SK-N-SH (cell line): ENCODE measurements around the gene TMED8. TPM values are rescaled to one million over a fixed set of nuclear protein-coding genes. Genes with fewer than 3 reads are reported as not detected.

Source experiments
- CTCF ChIA-PET: fragments of 300-600, 350-600 bp; formaldehyde crosslinking; extraction: SDS; loops from one replicate; lab custom pipeline; 2021; lab: Yijun Ruan, JAX
- POLR2A ChIA-PET: fragments of 350-600 bp; sonication (Branson Sonifier 250); formaldehyde crosslinking; extraction: SDS; loops from one replicate; lab custom pipeline; 2020; ENCODE audit warnings: antibody characterized with exemption, inconsistent platforms; lab: Yijun Ruan, JAX
- DNase-seq: peaks from one replicate; pipeline ENCODE4 v3.0.0; 2012
- H2AFZ ChIP-seq: fragments of 200-600 bp; sonication (generic); 2 replicates; pipeline ENCODE4 v1.8.1; 2016; ENCODE audit warnings: antibody characterized with exemption, mild to moderate bottlenecking, low read depth
- H3F3A ChIP-seq: fragments of 200-600 bp; sonication (generic); replicated peaks from 2 replicates; pipeline ENCODE3; 2016; ENCODE audit warnings: antibody characterized with exemption, mild to moderate bottlenecking; ENCODE audit not compliant: insufficient read depth
- H3K27ac ChIP-seq, 2 experiments: fragments of 200-500 bp in 1 of 2; fragments of 200-600 bp in 1 of 2; sonication (Bioruptor generic) in 1 of 2; sonication (generic), shearing (Covaris generic) in 1 of 2; 2 replicates each; pipeline versions ENCODE4 v1.5.1 to v1.6.1; 2014 to 2016; ENCODE audit warnings: low read depth in 2 of 2, inconsistent platforms in 1 of 2, low read length in 1 of 2, mild to moderate bottlenecking in 1 of 2, mixed read lengths in 1 of 2
- H3K27me3 ChIP-seq: fragments of 200-600 bp; sonication (generic), shearing (Covaris generic); 2 replicates; pipeline ENCODE4 v1.6.1; 2016; ENCODE audit warnings: mixed run types; ENCODE audit not compliant: insufficient read depth
- H3K36me3 ChIP-seq, 2 experiments: fragments of 200-500 bp in 1 of 2; fragments of 200-600 bp in 1 of 2; sonication (Bioruptor generic) in 1 of 2; sonication (generic) in 1 of 2; replicated peaks in 1 of 2; 2 replicates each; pipeline versions ENCODE3 to v1.5.1; 2014 to 2016; ENCODE audit warnings: low read length in 1 of 2, mild to moderate bottlenecking in 1 of 2; ENCODE audit not compliant: insufficient read depth in 2 of 2, control insufficient read depth in 1 of 2
- H3K4me1 ChIP-seq, 2 experiments: fragments of 200-500 bp in 1 of 2; fragments of 200-600 bp in 1 of 2; sonication (Bioruptor generic) in 1 of 2; sonication (generic), shearing (Covaris generic) in 1 of 2; 2 replicates each; pipeline versions ENCODE4 v1.5.1 to v1.6.1; 2014 to 2016; ENCODE audit warnings: low read depth in 1 of 2, low read length in 1 of 2, mixed run types in 1 of 2; ENCODE audit not compliant: insufficient read depth in 2 of 2, control insufficient read depth in 1 of 2
- H3K4me2 ChIP-seq: fragments of 200-600 bp; sonication (generic), shearing (Covaris generic); 2 replicates; pipeline ENCODE4 v1.6.1; 2017; ENCODE audit warnings: mixed run types
- H3K4me3 ChIP-seq, 2 experiments: fragments of 200-500 bp in 1 of 2; fragments of 200-600 bp in 1 of 2; sonication (Bioruptor generic) in 1 of 2; sonication (generic), shearing (Covaris generic) in 1 of 2; 2 replicates each; pipeline versions ENCODE4 v1.5.1 to v1.8.1; 2014 to 2016; ENCODE audit warnings: low read depth in 2 of 2, inconsistent platforms in 1 of 2, low read length in 1 of 2, mild to moderate bottlenecking in 1 of 2, mixed read lengths in 1 of 2, moderate library complexity in 1 of 2
- H3K79me2 ChIP-seq: fragments of 200-600 bp; sonication (generic); 2 replicates; pipeline ENCODE4 v1.8.1; 2017; ENCODE audit warnings: mild to moderate bottlenecking; ENCODE audit not compliant: insufficient read depth
- H3K9ac ChIP-seq: fragments of 200-600 bp; sonication (generic); 2 replicates; pipeline ENCODE4 v1.6.1; 2017; ENCODE audit warnings: mixed run types
- H3K9me2 ChIP-seq: fragments of 200-600 bp; sonication (generic); 2 replicates; pipeline ENCODE4 v1.6.1; 2017; ENCODE audit warnings: mixed run types
- H3K9me3 ChIP-seq: fragments of 200-600 bp; sonication (generic); 2 replicates; pipeline ENCODE4 v1.6.1; 2017; ENCODE audit warnings: mixed run types, mild to moderate bottlenecking, moderate library complexity
- H4K20me1 ChIP-seq: fragments of 200-600 bp; sonication (generic); 2 replicates; pipeline ENCODE4 v1.6.1; 2017; ENCODE audit warnings: mild to moderate bottlenecking, mixed run types; ENCODE audit not compliant: insufficient read depth
- CHD2 ChIP-seq: fragments of 150-350 bp; IDR thresholded peaks from 2 replicates; pipeline ENCODE4 v1.6.1; 2018; ENCODE audit warnings: low read length; ENCODE audit not compliant: partially characterized antibody
- CTCF ChIP-seq: fragments of 200-600 bp; sonication (generic); IDR thresholded peaks from 2 replicates; pipeline ENCODE4 v1.6.1; 2017; ENCODE audit warnings: antibody characterized with exemption, mild to moderate bottlenecking, moderate library complexity
- EP300 ChIP-seq, 2 experiments: IDR thresholded peaks; 2 replicates each; pipeline versions ENCODE4 v1.4.0 to v1.6.1; 2012; ENCODE audit warnings: borderline replicate concordance in 1 of 2, low read depth in 1 of 2, low read length in 1 of 2
- EZH2phosphoT487 ChIP-seq: fragments of 200-600 bp; sonication (generic); IDR thresholded peaks from 2 replicates; pipeline ENCODE4 v1.6.1; 2017; ENCODE audit warnings: low read depth, mixed run types, mild to moderate bottlenecking, antibody characterized with exemption, moderate library complexity, borderline replicate concordance
- FOXM1 ChIP-seq: IDR thresholded peaks from 2 replicates; pipeline ENCODE4 v1.4.0; 2012; ENCODE audit warnings: low read depth, mild to moderate bottlenecking
- GATA2 ChIP-seq: sonication (generic); formaldehyde crosslinking; IDR thresholded peaks from 2 replicates; pipeline ENCODE4 v1.5.0; 2020; ENCODE audit warnings: mild to moderate bottlenecking, missing genetic modification reagents
- IRF3 ChIP-seq: fragments of 150-350 bp; IDR thresholded peaks from 2 replicates; pipeline ENCODE4 v1.6.1; 2016; ENCODE audit warnings: mild to moderate bottlenecking, low read depth, low read length
- JUND ChIP-seq: IDR thresholded peaks from 2 replicates; pipeline ENCODE4 v1.4.0; 2012
- MXI1 ChIP-seq: IDR thresholded peaks from 2 replicates; pipeline ENCODE4 v1.6.1; 2012; ENCODE audit warnings: mild to moderate bottlenecking, low read depth, low read length, improper control_type of control experiment
- NFIC ChIP-seq: IDR thresholded peaks from 2 replicates; pipeline ENCODE4 v1.4.0; 2012; ENCODE audit warnings: borderline replicate concordance
- RFX5 ChIP-seq: IDR thresholded peaks from 2 replicates; pipeline ENCODE4 v1.6.1; 2012; ENCODE audit warnings: mild to moderate bottlenecking, improper control_type of control experiment, low read length
- RXRA ChIP-seq: IDR thresholded peaks from 2 replicates; pipeline ENCODE4 v1.4.0; 2012; ENCODE audit warnings: low read depth, mild to moderate bottlenecking, borderline replicate concordance
- TCF12 ChIP-seq: IDR thresholded peaks from 2 replicates; pipeline ENCODE4 v1.4.0; 2012
- USF2 ChIP-seq: fragments of 150-350 bp; IDR thresholded peaks from 2 replicates; pipeline ENCODE4 v1.6.1; 2017; ENCODE audit warnings: antibody characterized with exemption, low read length, low read depth, borderline replicate concordance
- WGBS: methylation state at CpG from one replicate; pipeline ENCODE4 v1.1.6; 2017; ENCODE audit warnings: low lambda C conversion rate; 5-methylcytosine and 5-hydroxymethylcytosine counted together
- polyA plus RNA-seq, 3 experiments: library from polyadenylated mRNA; depleted of rRNA; stranded (reverse); fragments of >200 nt; gene quantifications; 2 replicates each; pipeline ENCODE4 v1.2.3, GENCODE V29; 2012
- TF ChIP-seq, protein P1 (sequence below): IDR thresholded peaks from 2 replicates; pipeline ENCODE4 v1.4.0; 2012; ENCODE audit warnings: low read depth

Gene TMED8
- polyA plus RNA-seq, 1 of the 3 experiments (the other 2 are of a cell fraction): 2.3 TPM

- DNase-seq: no peak
- no peaks in the 10 kb centered on the region for H3K27me3 ChIP-seq
- H3K9me3 ChIP-seq: no peaks in the 10 kb centered on the region
- peaks cover 9% of the 10 kb centered on the region for H4K20me1 ChIP-seq
- H3K27ac ChIP-seq: no peak overlapping the region
- ChIA-PET POLR2A (interaction anchor here (0.8 kb wide), 1 partner anchor 60 kb away, joined by 4 read pairs; the partner anchor contains the start of genes SAMD15 and TMED8), CTCF (interaction anchor here (0.8 to 8.0 kb wide), 20 partner anchors 10 to 444 kb away, joined by 3 to 143 read pairs (median 6); partner anchors contain the start of gene ZDHHC22)
- no peak overlapping the region for H3K9ac ChIP-seq
- no peak overlapping the region for H2AFZ ChIP-seq
- no peaks in the 10 kb centered on the region for H3K9me2 ChIP-seq
- H3K4me3 ChIP-seq: no peak overlapping the region
- no peak overlapping the region for H3K4me2 ChIP-seq
- H3K4me1 ChIP-seq: peaks cover 7 to 25% of the 10 kb centered on the region in 2 experiments; a peak in 3 of 4 replicates
- peaks cover 41% of the 10 kb centered on the region for H3K79me2 ChIP-seq
- TF ChIP-seq, protein P1, sequence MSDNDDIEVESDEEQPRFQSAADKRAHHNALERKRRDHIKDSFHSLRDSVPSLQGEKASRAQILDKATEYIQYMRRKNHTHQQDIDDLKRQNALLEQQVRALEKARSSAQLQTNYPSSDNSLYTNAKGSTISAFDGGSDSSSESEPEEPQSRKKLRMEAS: no peak
- TF ChIP-seq CHD2 (no peak), CTCF (no peak), RFX5 (no peak), EZH2phosphoT487 (no peak), MXI1 (no peak), EP300 (IDR thresholded peaks at IDR 0.05; ENCODE audit: borderline replicate concordance in 1 of 2, low read depth in 1 of 2, low read length in 1 of 2) (no peak), JUND (no peak), RXRA (no peak), NFIC (no peak), TCF12 (no peak), FOXM1 (no peak), IRF3 (no peak), USF2 (no peak), GATA2 (CRISPR knock-in tag) (no peak)
- peaks cover 3% of the 10 kb centered on the region for H3F3A ChIP-seq
- whole genome bisulfite sequencing: 41% methylated on average over 2 of the region's 5 CpGs
- no peaks in the 10 kb centered on the region for H3K36me3 ChIP-seq
These were observed 60.0 kb downstream of the TMED8 start for GRCh38 chr14:77316872-77317301.
